ENCODE results near the gene GTF2H4.
A peak's percentile ranks its signal among the peaks of the same experiment; 100 is the strongest.

The GTF2H4 gene

DNA sequence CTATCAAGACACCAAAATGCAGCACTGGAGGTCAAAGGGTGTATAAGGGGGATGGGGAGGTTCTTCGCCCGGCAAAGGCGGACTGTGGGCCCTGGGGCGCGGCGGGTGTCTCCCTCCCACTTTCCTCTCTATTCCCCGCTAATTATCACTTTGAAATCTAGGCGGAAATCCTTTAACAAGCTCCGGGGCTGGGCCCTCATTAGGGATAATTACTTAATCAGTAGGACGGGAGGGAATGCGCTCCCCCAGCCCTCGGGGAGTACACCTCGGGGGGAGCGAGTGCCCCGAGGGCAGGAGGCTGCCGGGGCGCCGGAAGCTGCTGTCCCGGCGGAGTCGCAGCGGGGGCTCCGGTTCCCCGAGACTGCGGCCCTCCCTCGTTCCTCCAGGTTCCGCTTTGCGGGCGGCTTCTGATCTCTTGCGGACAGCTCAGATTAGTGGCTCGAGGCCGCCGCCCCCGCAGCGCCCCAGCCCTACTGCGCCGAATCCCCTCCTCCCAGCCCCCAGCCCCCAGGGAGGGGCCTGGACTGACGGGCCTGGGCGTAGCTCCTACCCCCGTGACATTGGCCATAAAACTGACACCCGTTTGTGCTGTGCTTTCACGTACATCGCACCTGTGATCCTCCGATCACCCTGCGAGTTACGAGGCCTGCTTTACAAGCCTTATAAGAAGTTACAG is 47.5 kb downstream of the GTF2H4 start:
- DNase-seq (ENCODE audit: low read depth, low spot score), result peak; percentile 61

DNA sequence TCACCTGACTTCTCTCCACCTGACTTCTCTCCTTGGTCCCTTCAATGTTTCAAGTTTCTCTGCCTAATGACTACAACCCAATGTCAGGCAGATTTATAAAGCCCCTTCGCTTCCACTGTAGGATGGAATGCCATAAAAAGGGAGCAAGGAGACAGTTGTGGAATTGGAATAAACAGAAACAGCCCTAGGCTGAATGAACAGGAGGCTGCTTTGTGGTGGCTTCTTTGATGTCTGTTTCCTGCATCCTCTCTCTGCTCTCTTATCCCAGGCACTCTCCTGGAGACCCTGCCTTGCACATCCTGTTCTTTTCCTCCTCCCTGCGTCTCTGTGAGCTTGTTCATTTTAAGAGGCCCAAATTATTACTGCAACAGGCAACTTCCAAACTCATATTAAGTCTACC is 49.7 kb downstream of the GTF2H4 start:
- no peak for DNase-seq (ENCODE audit: low read depth, low spot score)

DNA sequence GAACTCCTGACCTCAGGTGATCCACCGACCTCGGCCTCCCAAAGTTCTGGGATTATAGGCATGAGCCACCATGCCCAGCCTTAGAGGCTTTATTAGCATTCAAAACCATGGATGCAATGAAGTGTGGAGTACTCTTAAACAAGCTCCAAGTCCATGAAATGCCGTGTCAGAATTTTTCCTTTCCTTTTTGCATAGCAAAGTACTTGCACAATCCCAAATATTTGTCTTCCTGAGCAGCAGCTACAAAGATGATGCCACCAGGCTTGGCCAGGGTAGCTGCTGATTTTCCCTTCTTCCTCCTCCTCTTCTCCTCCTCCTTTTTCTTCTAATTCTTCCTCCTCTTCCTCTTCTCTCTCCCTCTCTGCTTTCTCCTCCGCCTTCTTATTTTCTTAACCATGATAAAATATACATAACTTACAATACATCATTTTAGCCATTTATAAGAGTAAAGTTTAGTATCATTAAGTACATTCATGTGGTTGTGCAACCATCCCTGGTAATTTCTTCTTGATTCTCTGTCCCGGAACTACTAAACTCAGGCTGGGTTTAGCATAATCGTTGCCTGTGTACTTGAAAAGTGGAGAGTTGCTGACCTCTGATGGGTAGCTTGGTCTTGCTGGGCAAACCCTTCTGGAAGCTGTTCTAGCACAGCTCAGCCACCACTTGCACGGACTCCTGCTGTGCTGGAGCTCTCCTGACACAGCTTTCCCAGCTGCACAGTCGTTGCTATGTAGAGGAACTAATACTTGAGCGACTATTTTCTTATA is 53.1 kb downstream of the GTF2H4 start:
- DNase-seq (ENCODE audit: low read depth, low spot score), result no peak

DNA sequence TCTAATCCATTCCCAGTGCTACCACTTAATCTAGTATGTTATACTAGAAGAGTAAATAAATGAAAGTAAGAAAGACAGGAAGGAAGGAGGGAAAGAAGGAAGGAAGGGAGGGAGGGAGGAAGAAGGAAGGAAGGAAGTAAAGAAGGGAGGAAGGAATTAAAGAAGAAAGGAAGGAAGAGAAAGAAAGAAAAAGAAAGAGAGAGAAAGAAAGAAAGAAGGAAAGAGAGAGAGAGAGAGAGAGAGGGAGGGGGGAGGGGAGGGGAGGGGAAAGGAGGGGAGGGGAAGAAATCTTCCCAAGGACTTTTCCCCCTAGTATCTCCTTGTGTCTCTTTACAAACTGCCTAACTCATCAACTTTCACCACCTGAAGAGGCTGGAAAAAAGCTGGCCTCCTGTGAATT is 54.7 kb downstream of the GTF2H4 start:
- DNase-seq (ENCODE audit: low read depth, low spot score), result no peak

DNA sequence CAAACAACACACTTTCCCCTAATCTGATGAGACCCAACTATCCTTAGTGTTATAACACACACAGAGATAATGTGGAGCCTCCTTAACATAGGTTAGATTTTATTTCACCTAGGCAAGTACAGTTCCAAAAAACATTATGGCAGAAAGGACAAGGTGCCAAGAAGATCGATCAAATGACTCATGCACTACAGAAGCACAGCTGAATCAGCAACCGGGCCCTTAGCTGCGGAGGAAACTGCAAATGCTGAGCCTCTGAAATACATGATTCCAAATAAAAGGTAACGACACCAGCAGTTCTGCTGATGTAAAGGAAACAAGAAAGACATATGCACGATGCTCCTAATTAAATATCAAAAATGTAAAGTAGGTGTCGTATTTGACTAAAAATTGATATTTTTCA is 55.6 kb downstream of the GTF2H4 start:
- DNase-seq (ENCODE audit: low read depth, low spot score), result no peak

All from activated naive CD8-positive, alpha-beta T cell treated with anti-CD3 and anti-CD28 coated beads, Interleukin-2, amount 50 U/mL, for 16 hours (primary cell).